Stimulated activated CD4-positive, alpha-beta T cell treated with anti-CD3 and anti-CD28 coated beads, Interleukin-12 subunit alpha, Interleukin-12 subunit beta, amount 100 ng/mL, for 4 hours (primary cell): ENCODE measurements around the gene TMTC1.
"Not testable (repeated sequence)": the region's sequence is repeated elsewhere in the genome, so short reads cannot be mapped to it uniquely, and the experiment has no call there.

Experiments
- DNase-seq: peaks from one replicate; pipeline ENCODE4 v3.0.0-alpha.2; 2020

Gene TMTC1

DNA sequence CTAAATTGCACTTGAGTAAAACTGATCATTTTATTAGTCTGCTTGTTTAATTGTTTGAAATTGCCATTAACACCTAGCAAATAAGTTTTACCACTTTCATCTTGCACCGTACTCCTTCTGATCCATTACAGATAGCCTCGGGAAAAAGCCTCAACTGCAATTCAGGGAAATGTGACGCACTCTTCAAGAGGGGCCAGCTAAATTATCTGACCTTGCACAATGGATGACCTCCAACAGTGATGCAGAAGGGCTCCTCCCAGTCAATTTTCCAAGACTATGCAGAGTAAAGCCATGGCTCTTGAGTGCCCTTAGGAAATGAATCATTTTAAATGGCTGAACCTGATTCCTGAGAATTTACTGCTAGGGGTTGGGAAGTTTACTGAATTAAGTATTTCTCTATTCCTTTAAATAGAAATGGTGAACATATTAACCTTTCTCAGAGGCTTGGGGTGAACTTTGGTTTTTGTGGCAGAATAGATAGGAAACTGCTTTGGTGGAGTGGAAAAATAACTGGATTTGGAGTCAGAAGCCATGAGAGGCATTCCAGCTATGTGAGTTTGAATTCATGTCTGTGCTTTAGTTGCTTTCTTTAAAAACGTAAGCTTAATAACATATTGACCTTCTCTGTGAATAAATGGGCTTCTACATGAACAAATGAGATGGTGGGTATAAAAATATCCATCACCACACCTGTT, 221.5 kb downstream of the TMTC1 start:
- no peak for DNase-seq

DNA sequence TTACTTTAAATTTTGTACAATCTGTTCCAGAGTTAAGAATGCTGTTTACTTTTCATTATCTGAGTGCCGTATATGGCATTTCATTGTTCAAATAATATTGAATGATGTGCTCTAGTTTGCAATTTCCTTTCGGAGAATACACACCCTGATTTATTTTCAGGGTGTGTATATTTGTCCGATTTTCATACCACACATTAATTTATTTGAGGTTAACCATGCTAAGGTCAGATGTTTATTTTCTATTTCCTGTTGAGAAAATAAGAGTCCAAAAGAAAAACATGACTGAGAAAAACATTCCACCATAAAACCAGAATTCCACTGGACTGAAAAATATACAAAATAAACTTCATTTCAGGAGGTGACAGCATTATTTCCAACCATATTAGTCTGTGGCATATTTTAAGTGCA, 222.1 kb downstream of the TMTC1 start:
- DNase-seq = no peak

DNA sequence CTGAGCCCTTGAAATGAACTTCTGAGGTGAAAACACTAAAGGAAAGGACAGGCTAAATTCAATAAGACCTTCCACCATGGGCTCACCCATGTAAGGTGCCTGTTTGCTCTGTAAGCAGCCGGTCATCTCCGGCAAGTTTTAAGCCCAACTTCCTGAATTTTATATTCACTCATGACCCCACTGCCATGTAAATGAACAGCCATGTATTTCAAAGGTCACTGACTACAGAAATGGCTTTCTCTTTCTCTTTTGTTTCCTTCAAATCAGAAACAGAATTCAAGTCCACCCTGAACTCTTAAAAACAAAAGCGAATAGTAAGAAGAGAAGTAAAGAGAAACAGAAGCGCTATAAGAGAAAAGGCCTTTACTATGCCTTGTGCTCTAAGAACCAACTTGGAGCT, 224.5 kb downstream of the TMTC1 start:
- DNase-seq = no peak

GRCh38 chr12:29556363-29556762, 227.4 kb downstream of the TMTC1 start:
- DNase-seq = no peak

DNA sequence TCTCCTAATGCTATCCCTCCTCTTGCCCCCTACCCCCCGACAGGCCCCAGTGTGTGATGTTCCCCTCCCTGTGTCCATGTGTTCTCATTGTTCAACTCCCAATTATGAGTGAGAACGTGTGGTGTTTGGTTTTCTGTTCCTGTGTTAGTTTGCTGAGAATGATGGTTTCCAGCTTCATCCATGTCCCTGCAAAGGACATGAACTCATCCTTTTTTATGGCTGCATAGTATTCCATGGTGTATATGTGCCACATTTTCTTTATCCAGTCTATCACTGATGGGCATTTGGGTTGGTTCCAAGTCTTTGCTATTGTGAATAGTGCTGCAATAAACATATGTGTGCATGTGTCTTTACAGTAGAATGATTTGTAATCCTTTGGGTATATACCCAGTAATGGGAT, 228.3 kb downstream of the TMTC1 start:
- DNase-seq = not testable (repeated sequence)

GRCh38 chr12:29552994-29553748, 230.6 kb downstream of the TMTC1 start:
- no peak for DNase-seq

GRCh38 chr12:29552324-29552927, 231.3 kb downstream of the TMTC1 start:
- peak; percentile 50 for DNase-seq

- DNase-seq = no peak
Measured at GRCh38 chr12:29551812-29552211, 231.9 kb downstream of the TMTC1 start.

DNA sequence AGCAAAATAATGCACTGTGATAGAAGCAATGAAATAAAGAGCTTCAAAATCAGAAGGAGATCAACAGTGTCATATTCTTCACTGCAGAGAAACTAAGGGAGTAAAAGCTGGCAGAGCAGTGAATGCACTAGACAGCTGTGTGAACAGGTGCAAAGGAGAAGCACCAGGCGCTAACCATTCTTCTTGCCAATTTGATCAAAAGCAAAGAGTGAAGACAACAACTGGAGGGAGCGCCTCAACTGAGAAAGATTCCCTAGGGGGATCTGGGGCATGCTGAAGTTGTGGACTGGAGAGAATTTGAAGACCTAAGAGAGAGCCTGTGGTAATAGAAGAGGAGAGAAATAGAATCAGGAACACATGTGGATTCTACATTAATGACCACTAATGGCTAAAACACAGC, 235.9 kb downstream of the TMTC1 start:
- DNase-seq = no peak

DNA sequence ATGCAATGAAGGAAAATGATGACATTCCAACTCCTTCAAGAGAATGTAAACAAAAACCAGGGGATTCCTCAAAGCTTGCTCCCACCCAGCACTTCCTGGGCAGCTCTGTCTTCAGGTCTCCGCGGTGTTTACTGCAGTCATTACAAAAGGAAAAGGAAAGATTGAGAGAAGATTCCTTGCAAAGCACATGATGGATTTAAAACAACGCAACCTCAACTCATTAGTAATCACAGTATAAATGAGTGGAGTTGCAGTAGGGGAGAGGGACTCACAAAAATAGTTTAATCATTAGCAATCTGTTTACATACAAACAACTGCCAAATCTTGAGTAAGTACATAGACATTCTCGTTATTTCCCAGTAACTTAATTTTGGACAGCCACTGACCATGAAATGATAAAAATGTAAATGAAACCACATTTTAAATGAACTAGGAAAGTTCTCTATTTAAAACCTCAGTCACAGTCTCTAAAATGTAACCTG, 236.6 kb downstream of the TMTC1 start:
- DNase-seq = no peak

- DNase-seq = no peak
Measured at GRCh38 chr12:29546000-29546399, 237.7 kb downstream of the TMTC1 start.

- DNase-seq = no peak
Measured at GRCh38 chr12:29545102-29545467, 238.7 kb downstream of the TMTC1 start.

GRCh38 chr12:29544428-29545101, 239.2 kb downstream of the TMTC1 start:
- DNase-seq = no peak

DNA sequence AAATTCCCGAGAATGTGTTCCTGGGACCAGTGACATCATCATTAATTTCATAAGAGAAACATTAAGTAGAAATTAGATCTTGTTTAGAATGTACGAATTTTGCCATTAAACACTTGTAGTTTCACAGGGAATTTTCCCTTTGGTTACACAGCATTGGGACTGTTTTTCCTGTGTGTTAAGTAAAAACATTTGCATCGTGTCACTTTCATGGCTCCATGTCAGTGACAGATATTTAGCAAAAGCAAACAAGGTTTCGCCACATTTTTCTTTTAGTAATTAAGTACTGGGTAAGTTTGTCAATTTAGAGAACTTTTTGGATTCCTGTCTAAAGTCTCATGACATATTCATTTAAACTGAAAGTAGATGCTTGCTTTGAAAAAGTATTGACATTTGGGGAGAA, 240.7 kb downstream of the TMTC1 start:
- no peak for DNase-seq

- no peak for DNase-seq
Measured at GRCh38 chr12:29537298-29537697, 246.4 kb downstream of the TMTC1 start.

DNA sequence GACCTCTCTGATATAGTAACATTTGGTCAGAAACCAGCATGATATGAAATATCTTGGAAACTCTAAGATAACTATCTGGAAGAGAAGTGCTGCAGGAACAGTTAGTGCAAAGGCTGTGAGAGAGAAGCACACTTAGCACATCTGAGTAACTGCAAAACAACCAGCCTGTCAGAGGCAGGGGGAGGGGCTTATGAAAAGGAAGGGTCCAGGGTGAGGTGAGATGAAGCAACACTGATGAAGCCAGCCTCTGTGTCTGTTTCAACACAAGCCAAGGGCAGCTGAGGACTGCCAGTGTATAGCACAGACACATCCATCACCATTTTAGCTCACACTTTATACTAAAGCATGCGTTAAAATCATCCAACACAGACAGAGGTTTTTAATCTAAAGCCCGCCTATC, 248.8 kb downstream of the TMTC1 start:
- DNase-seq = no peak

GRCh38 chr12:29533815-29534489, 249.8 kb downstream of the TMTC1 start:
- DNase-seq = no peak

DNA sequence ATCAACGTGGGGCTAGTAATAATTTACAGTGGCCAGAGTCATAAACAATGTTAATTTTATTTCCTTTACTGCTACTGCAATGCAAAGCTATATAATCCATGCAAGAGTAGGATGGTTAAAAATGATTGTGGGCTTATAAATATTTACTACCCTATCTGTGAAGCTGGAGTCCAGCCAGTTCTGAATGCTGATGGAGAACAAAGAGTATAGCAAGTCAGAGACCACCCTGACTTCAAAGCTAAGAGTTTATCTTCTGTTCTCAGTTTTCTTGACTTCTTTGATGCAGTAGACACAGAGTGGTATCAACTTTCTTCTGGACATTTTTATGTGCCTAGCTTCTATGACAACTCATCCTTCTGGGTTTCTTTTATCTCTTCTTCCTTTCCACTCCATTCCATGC, 252.3 kb downstream of the TMTC1 start:
- DNase-seq = no peak

GRCh38 chr12:29530436-29530835, 253.3 kb downstream of the TMTC1 start:
- DNase-seq = no peak

GRCh38 chr12:29528161-29528560, 255.6 kb downstream of the TMTC1 start:
- DNase-seq = no peak

GRCh38 chr12:29521951-29522350, 261.8 kb downstream of the TMTC1 start:
- DNase-seq = no peak

DNA sequence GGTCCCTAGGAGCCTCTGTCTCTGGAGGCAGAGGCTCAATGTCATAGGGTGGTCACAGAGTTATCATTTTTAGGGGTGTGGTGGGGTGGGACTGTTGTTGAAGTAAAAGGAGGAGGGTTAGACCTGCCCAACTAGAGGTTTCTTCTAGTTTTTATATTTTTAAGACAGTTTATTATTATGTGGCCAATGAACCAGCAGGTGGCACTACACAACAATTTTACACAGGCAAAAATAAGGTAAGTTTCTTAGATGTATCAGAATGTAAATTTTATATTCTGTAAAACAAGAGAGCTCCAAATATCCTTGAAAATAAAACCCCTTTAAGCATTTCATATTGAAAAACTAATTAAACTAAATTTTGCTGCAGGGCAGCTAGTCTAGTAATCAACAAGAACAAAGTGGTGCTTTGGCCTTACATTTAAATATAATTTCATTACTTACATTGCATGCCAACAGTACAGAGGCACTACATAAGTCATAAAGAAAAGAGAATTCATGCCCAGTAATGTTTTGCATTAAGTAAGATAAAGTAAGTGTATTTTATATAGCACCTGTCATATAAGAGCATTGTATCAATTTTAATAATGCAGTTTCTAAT, 264.1 kb downstream of the TMTC1 start:
- peak; percentile 2 for DNase-seq

- no peak for DNase-seq
Measured at GRCh38 chr12:29518407-29518806, 265.3 kb downstream of the TMTC1 start.
